HepG2 (cell line): ENCODE results near the gene TSPAN5. TPM values are rescaled to one million over a fixed set of nuclear protein-coding genes. Genes with fewer than 3 reads are reported as not detected.

Source experiments
- ATAC-seq: fragments of 200-7000 bp; cut with Tn5 transposase; 3 replicates; pipeline ENCODE4 v1.9.1; 2020; ENCODE audit warnings: mild to moderate bottlenecking, moderate library complexity
- BruUV-seq: library from RNA; stranded (reverse); fragments of 400-500 nt; replicated peaks from 2 replicates; lab custom pipeline; 2021; lab: Mats Ljungman, UMichigan
- CTCF ChIA-PET: fragments of 300-600 bp; formaldehyde crosslinking; extraction: SDS; loops from one replicate; lab custom pipeline; 2021; ENCODE audit warnings: low total read pairs, inconsistent platforms, low intra/inter-chr PET ratio; lab: Yijun Ruan, JAX
- POLR2A ChIA-PET: fragments of 350-600 bp; sonication (Branson Sonifier 250); formaldehyde crosslinking; loops from one replicate; lab custom pipeline; 2020; ENCODE audit warnings: antibody characterized with exemption, inconsistent platforms; lab: Yijun Ruan, JAX
- DNase-seq: peaks from one replicate; pipeline ENCODE4 v3.0.0-alpha.2; 2015; ENCODE audit warnings: low spot score
- FAIRE-seq: peaks from 3 replicates; lab custom pipeline; 2011; peaks lifted over from hg19 to GRCh38; lab: Jason Lieb, UNC
- H2AFZ ChIP-seq: one replicate; pipeline ENCODE4 v1.6.1; 2011; ENCODE audit warnings: low read length, inconsistent platforms
- H3K27ac ChIP-seq: fragments of 300-600 bp; 3 replicates; pipeline ENCODE4 v1.8.0; 2011; ENCODE audit warnings: mixed run types, mild to moderate bottlenecking, mixed read lengths, low read length, inconsistent platforms; ENCODE audit not compliant: insufficient read depth; ENCODE audit errors: extremely low read length
- H3K27me3 ChIP-seq, 2 experiments: fragments of 200-600 bp in 1 of 2; 2 replicates in 1 of 2; 3 replicates in 1 of 2; pipeline versions ENCODE4 v1.6.0 to v1.8.0; 2011; ENCODE audit warnings: low read length in 2 of 2, mild to moderate bottlenecking in 2 of 2, moderate library complexity in 2 of 2, inconsistent platforms in 1 of 2; ENCODE audit not compliant: insufficient read depth in 2 of 2, control insufficient read depth in 1 of 2
- H3K36me3 ChIP-seq, 2 experiments: fragments of 200-600 bp in 1 of 2; replicated peaks in 1 of 2; 2 replicates in 1 of 2; 3 replicates in 1 of 2; pipeline versions ENCODE4 v1.5.1 to v1.8.0; 2011; ENCODE audit warnings: low read length in 2 of 2, inconsistent platforms in 1 of 2; ENCODE audit not compliant: insufficient read depth in 2 of 2, control insufficient read depth in 1 of 2
- H3K4me1 ChIP-seq: 2 replicates; pipeline ENCODE4 v1.5.1; 2012; ENCODE audit warnings: low read length, inconsistent platforms; ENCODE audit not compliant: insufficient read depth
- H3K4me2 ChIP-seq: 2 replicates; pipeline ENCODE4 v1.6.0; 2011; ENCODE audit warnings: low read depth, low read length, inconsistent platforms
- H3K4me3 ChIP-seq, 3 experiments: fragments of 200-600 bp in 1 of 3; sonication (generic), shearing (Covaris generic) in 1 of 3; replicated peaks in 1 of 3; 2 replicates each; pipeline ENCODE4 v1.5.1; 2011 to 2016; ENCODE audit warnings: low read length in 3 of 3, inconsistent platforms in 2 of 3, low read depth in 2 of 3, mild to moderate bottlenecking in 2 of 3, control low read depth in 1 of 3, mixed read lengths in 1 of 3; ENCODE audit not compliant: insufficient read depth in 1 of 3
- H3K79me2 ChIP-seq: one replicate; pipeline ENCODE4 v1.6.1; 2011; ENCODE audit warnings: low read length, inconsistent platforms; ENCODE audit not compliant: insufficient read depth
- H3K9ac ChIP-seq: 2 replicates; pipeline ENCODE4 v1.6.0; 2011; ENCODE audit warnings: mild to moderate bottlenecking, low read depth, low read length, inconsistent platforms; ENCODE audit not compliant: insufficient read depth
- H3K9me3 ChIP-seq: 2 replicates; pipeline ENCODE4 v1.5.1; 2012; ENCODE audit warnings: mild to moderate bottlenecking, low read length
- H4K20me1 ChIP-seq: 2 replicates; pipeline ENCODE4 v1.6.0; 2011; ENCODE audit warnings: inconsistent platforms, mild to moderate bottlenecking, low read length, moderate library complexity; ENCODE audit not compliant: insufficient read depth
- ATF7-NPFF ChIP-seq: sonication (generic); formaldehyde crosslinking; IDR thresholded peaks from 2 replicates; pipeline ENCODE4 v1.8.1; 2023; ENCODE audit warnings: mild to moderate bottlenecking, low read depth, missing genetic modification reagents, moderate library complexity
- DNMT3B ChIP-seq: conservative IDR thresholded peaks from 2 replicates; pipeline ENCODE4 v1.6.1; 2016; ENCODE audit warnings: missing biosample characterization, control low read depth
- GATAD1 ChIP-seq: IDR thresholded peaks from 2 replicates; pipeline ENCODE4 v1.6.1; 2016; ENCODE audit warnings: missing genetic modification reagents, missing compliant biosample characterization
- ISL2 ChIP-seq: sonication (generic); formaldehyde crosslinking; IDR thresholded peaks from 2 replicates; pipeline ENCODE4 v1.5.0; 2020; ENCODE audit warnings: missing genetic modification reagents
- MTF1 ChIP-seq: sonication (generic); formaldehyde crosslinking; IDR thresholded peaks from 2 replicates; pipeline ENCODE4 v1.5.0; 2020; ENCODE audit warnings: missing genetic modification reagents
- SMAD3 ChIP-seq: sonication (generic); formaldehyde crosslinking; IDR thresholded peaks from 2 replicates; pipeline ENCODE4 v1.4.0; 2020; ENCODE audit warnings: missing genetic modification reagents
- SRSF4 ChIP-seq: fragments of 200-400 bp; formaldehyde crosslinking; IDR thresholded peaks from one replicate; pipeline ENCODE4 v1.6.1; 2018; ENCODE audit warnings: mild to moderate bottlenecking, low read depth, low read length, moderate library complexity; ENCODE audit not compliant: poor library complexity, severe bottlenecking
- WGBS: methylation state at CpG from one replicate; pipeline ENCODE4 v1.1.6; 2017; ENCODE audit warnings: low lambda C conversion rate; 5-methylcytosine and 5-hydroxymethylcytosine counted together
- in situ Hi-C: cut with HindIII; loops from 2 replicates; pipeline ENCODE4 v1.10.0; 2017; ENCODE audit warnings: low pct_unique_long_range_greater_than_20kb; ENCODE audit not compliant: extremely low pct_ligation_motif_present
- intact Hi-C: fragments of 100-400 bp; cut with micrococcal nuclease; formaldehyde crosslinking; loops from one replicate; pipeline ENCODE4 v1.10.0; 2022; ENCODE audit not compliant: unreplicated experiment
- polyA plus RNA-seq, 8 experiments: library from polyadenylated mRNA; depleted of rRNA in 3 of 8; stranded (reverse) in 7 of 8; unstranded in 1 of 8; fragments of >200 nt; fragmentation: Illumina TruSeq in 4 of 8; extraction: Trizol in 4 of 8; gene quantifications; 2 replicates each; pipeline versions ENCODE4 v1.2.1 to v1.2.3, GENCODE V29; 2011 to 2016; ENCODE audit warnings: low read depth in 4 of 8, missing spikeins in 1 of 8, mixed read lengths in 1 of 8; ENCODE audit not compliant: insufficient read depth in 1 of 8
- total RNA-seq, 5 experiments: library from RNA; depleted of rRNA; stranded (reverse); fragments of >200 nt; fragmentation: Illumina TruSeq; extraction: Trizol; gene quantifications; 2 replicates each; pipeline ENCODE4 v1.2.3, GENCODE V29; 2016; ENCODE audit warnings: low read depth in 1 of 5
- TF ChIP-seq, protein P1 (sequence below): sonication (generic); formaldehyde crosslinking; IDR thresholded peaks from 2 replicates; pipeline ENCODE4 v1.8.0; 2022; ENCODE audit warnings: missing genetic modification reagents, low read depth, mild to moderate bottlenecking, borderline replicate concordance
- TF ChIP-seq, protein P2 (sequence below): sonication (generic); formaldehyde crosslinking; IDR thresholded peaks from 2 replicates; pipeline ENCODE4 v1.8.1; 2023; ENCODE audit warnings: mild to moderate bottlenecking, missing genetic modification reagents
- TF ChIP-seq, protein P3 (sequence below): sonication (generic); formaldehyde crosslinking; IDR thresholded peaks from 2 replicates; pipeline ENCODE4 v1.8.0; 2022; ENCODE audit warnings: mild to moderate bottlenecking, missing genetic modification reagents, moderate library complexity
- TF ChIP-seq, protein P4 (sequence below): sonication (generic); formaldehyde crosslinking; IDR thresholded peaks from 2 replicates; pipeline ENCODE4 v1.4.0; 2020; ENCODE audit warnings: missing genetic modification reagents
- TF ChIP-seq, protein P5 (sequence below): sonication (generic); formaldehyde crosslinking; IDR thresholded peaks from 2 replicates; pipeline ENCODE4 v1.5.1; 2020; ENCODE audit warnings: missing genetic modification reagents, mild to moderate bottlenecking, borderline replicate concordance

Gene TSPAN5
- total and polyA plus RNA-seq, 2 of the 13 experiments (the other 11 are each of a cell fraction or from before 2014, with no cell fraction given): 0.20 to 0.53 TPM

DNA sequence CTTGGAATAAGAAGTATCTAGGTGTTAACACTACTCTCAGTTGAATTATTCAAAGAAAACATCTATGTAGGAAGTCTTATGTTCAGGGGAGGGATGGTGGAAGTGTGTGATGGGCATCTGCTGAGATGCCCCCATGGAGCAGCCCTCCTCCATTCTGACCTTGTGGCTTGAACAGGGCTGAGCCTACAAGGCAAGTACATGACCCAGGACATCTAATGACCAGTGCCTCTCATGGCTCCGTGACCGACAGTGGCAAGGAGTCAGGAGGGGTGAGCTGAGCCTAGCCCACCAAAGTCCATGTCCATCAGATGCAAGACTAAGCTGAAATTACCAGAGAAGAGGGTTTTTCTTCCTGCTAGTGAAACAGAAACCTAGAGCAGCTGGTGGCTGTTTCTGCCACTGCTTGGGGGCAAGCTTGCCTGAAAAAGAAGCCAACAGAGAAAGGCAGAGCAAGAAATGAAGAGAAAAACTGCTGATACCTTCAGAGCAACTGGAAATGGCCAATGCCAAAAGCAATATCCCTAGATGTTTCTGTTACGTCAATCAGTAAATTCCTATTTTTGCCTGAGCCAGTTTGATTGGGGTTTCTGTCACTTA, 113.5 kb downstream of the TSPAN5 start:
- DNase-seq: no peak
- no peak overlapping the region for H3K4me2 ChIP-seq
- H3K27ac ChIP-seq: no peak overlapping the region
- H3K9me3 ChIP-seq: no peaks in the 10 kb centered on the region
- POLR2A ChIA-PET: no interaction called here
- H4K20me1 ChIP-seq: no peaks in the 10 kb centered on the region
- H2AFZ ChIP-seq: no peak overlapping the region
- WGBS: 41% methylated on average over 3 of the region's 3 CpGs
- H3K9ac ChIP-seq: no peak overlapping the region
- H3K79me2 ChIP-seq: no peaks in the 10 kb centered on the region
- FAIRE-seq: no peak
- CTCF ChIA-PET: no interaction called here
- no TSS peak for BruUV-seq
- intact Hi-C loops (no loop called here), in situ Hi-C loops (no loop called here)
- H3K27me3 ChIP-seq: no peaks in the 10 kb centered on the region; a peak in 1 of 5 replicates
- H3K36me3 ChIP-seq: no peaks in the 10 kb centered on the region
- H3K4me1 ChIP-seq: no peaks in the 10 kb centered on the region
- ATAC-seq: no peak
- no peak overlapping the region for H3K4me3 ChIP-seq
- TF ChIP-seq, protein P1, sequence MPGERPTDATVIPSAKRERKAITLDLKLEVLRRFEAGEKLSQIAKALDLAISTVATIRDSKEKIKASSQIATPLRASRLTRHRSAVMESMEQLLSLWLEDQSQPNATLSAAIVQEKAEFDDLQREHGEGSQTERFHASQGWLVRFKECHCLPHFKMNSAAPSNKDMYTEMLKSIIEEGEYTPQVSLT (CRISPR knock-in tag): no peak
- TF ChIP-seq, protein P2, sequence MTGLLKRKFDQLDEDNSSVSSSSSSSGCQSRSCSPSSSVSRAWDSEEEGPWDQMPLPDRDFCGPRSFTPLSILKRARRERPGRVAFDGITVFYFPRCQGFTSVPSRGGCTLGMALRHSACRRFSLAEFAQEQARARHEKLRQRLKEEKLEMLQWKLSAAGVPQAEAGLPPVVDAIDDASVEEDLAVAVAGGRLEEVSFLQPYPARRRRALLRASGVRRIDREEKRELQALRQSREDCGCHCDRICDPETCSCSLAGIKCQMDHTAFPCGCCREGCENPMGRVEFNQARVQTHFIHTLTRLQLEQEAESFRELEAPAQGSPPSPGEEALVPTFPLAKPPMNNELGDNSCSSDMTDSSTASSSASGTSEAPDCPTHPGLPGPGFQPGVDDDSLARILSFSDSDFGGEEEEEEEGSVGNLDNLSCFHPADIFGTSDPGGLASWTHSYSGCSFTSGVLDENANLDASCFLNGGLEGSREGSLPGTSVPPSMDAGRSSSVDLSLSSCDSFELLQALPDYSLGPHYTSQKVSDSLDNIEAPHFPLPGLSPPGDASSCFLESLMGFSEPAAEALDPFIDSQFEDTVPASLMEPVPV (CRISPR knock-in tag): no peak
- TF ChIP-seq GATAD1 (no peak), ISL2 (CRISPR knock-in tag) (no peak), MTF1 (no peak), DNMT3B (CRISPR knock-in tag) (no peak), ATF7-NPFF (no peak), SRSF4 (no peak), SMAD3 (CRISPR knock-in tag) (no peak)
- TF ChIP-seq, protein P3, sequence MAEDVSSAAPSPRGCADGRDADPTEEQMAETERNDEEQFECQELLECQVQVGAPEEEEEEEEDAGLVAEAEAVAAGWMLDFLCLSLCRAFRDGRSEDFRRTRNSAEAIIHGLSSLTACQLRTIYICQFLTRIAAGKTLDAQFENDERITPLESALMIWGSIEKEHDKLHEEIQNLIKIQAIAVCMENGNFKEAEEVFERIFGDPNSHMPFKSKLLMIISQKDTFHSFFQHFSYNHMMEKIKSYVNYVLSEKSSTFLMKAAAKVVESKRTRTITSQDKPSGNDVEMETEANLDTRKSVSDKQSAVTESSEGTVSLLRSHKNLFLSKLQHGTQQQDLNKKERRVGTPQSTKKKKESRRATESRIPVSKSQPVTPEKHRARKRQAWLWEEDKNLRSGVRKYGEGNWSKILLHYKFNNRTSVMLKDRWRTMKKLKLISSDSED (CRISPR knock-in tag): no peak
- TF ChIP-seq, protein P4, sequence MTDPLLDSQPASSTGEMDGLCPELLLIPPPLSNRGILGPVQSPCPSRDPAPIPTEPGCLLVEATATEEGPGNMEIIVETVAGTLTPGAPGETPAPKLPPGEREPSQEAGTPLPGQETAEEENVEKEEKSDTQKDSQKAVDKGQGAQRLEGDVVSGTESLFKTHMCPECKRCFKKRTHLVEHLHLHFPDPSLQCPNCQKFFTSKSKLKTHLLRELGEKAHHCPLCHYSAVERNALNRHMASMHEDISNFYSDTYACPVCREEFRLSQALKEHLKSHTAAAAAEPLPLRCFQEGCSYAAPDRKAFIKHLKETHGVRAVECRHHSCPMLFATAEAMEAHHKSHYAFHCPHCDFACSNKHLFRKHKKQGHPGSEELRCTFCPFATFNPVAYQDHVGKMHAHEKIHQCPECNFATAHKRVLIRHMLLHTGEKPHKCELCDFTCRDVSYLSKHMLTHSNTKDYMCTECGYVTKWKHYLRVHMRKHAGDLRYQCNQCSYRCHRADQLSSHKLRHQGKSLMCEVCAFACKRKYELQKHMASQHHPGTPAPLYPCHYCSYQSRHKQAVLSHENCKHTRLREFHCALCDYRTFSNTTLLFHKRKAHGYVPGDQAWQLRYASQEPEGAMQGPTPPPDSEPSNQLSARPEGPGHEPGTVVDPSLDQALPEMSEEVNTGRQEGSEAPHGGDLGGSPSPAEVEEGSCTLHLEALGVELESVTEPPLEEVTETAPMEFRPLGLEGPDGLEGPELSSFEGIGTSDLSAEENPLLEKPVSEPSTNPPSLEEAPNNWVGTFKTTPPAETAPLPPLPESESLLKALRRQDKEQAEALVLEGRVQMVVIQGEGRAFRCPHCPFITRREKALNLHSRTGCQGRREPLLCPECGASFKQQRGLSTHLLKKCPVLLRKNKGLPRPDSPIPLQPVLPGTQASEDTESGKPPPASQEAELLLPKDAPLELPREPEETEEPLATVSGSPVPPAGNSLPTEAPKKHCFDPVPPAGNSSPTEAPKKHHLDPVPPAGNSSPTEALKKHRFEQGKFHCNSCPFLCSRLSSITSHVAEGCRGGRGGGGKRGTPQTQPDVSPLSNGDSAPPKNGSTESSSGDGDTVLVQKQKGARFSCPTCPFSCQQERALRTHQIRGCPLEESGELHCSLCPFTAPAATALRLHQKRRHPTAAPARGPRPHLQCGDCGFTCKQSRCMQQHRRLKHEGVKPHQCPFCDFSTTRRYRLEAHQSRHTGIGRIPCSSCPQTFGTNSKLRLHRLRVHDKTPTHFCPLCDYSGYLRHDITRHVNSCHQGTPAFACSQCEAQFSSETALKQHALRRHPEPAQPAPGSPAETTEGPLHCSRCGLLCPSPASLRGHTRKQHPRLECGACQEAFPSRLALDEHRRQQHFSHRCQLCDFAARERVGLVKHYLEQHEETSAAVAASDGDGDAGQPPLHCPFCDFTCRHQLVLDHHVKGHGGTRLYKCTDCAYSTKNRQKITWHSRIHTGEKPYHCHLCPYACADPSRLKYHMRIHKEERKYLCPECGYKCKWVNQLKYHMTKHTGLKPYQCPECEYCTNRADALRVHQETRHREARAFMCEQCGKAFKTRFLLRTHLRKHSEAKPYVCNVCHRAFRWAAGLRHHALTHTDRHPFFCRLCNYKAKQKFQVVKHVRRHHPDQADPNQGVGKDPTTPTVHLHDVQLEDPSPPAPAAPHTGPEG (CRISPR knock-in tag): no peak
- TF ChIP-seq, protein P5, sequence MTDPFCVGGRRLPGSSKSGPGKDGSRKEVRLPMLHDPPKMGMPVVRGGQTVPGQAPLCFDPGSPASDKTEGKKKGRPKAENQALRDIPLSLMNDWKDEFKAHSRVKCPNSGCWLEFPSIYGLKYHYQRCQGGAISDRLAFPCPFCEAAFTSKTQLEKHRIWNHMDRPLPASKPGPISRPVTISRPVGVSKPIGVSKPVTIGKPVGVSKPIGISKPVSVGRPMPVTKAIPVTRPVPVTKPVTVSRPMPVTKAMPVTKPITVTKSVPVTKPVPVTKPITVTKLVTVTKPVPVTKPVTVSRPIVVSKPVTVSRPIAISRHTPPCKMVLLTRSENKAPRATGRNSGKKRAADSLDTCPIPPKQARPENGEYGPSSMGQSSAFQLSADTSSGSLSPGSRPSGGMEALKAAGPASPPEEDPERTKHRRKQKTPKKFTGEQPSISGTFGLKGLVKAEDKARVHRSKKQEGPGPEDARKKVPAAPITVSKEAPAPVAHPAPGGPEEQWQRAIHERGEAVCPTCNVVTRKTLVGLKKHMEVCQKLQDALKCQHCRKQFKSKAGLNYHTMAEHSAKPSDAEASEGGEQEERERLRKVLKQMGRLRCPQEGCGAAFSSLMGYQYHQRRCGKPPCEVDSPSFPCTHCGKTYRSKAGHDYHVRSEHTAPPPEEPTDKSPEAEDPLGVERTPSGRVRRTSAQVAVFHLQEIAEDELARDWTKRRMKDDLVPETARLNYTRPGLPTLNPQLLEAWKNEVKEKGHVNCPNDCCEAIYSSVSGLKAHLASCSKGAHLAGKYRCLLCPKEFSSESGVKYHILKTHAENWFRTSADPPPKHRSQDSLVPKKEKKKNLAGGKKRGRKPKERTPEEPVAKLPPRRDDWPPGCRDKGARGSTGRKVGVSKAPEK: no peak
